Measurements from ENCODE around the gene MYO18A. TPM values are rescaled to one million over a fixed set of nuclear protein-coding genes. Genes with fewer than 3 reads are reported as not detected.

The MYO18A gene
- total RNA-seq, 1 experiment from 2014 or later: 37.2 TPM

GRCh38 chr17:29061036-29061435 lies 119.2 kb downstream of the MYO18A start:
- Histone ChIP-seq H3K4me1 (ENCODE audit: control insufficient read depth in 1 of 2, insufficient read depth in 2 of 2, low read length in 2 of 2) (no peaks in the 10 kb centered on the region), H3K4me2 (ENCODE audit: low read length) (no peak overlapping the region), H3K79me2 (ENCODE audit: insufficient read depth, low read length) (no peaks in the 10 kb centered on the region), H3K9me2 (ENCODE audit: insufficient read depth) (no peaks in the 10 kb centered on the region), H2AFZ (ENCODE audit: low read depth, low read length, poor library complexity, severe bottlenecking) (no peak overlapping the region), H3K4me3 (replicated peaks in 1 of 2; ENCODE audit: low read depth in 1 of 2, low read length in 2 of 2) (no peak overlapping the region), H3K27me3 (ENCODE audit: insufficient read depth, low read length) (no peaks in the 10 kb centered on the region), H3K36me3 (ENCODE audit: control insufficient read depth in 1 of 2, insufficient read depth in 2 of 2, low read length in 2 of 2) (no peaks in the 10 kb centered on the region), H3K9ac (ENCODE audit: low read length) (no peak overlapping the region), H3K27ac (ENCODE audit: low read depth, low read length) (no peak overlapping the region), H3K9me3 (ENCODE audit: control insufficient read depth in 1 of 2, insufficient read depth in 1 of 2, low read depth in 1 of 2, low read length in 2 of 2) (no peaks in the 10 kb centered on the region), H4K20me1 (ENCODE audit: insufficient read depth) (no peaks in the 10 kb centered on the region)
- TF ChIP-seq ATF3 (IDR thresholded peaks at IDR 0.05) (no peak), EZH2phosphoT487 (IDR thresholded peaks at IDR 0.05; ENCODE audit: borderline replicate concordance) (no peak), FOSL1 (IDR thresholded peaks at IDR 0.05; ENCODE audit: low read depth) (no peak), POLR2AphosphoS5 (IDR thresholded peaks at IDR 0.05; ENCODE audit: low read depth, low read length) (no peak), YY1 (IDR thresholded peaks at IDR 0.05; ENCODE audit: extremely low read depth, insufficient replicate concordance, low read depth, low read length) (no peak), JUND (IDR thresholded peaks at IDR 0.05) (no peak), SIN3A (IDR thresholded peaks at IDR 0.05; ENCODE audit: low read depth) (no peak), ZNF274 (IDR thresholded peaks at IDR 0.05; ENCODE audit: low read depth, low read length) (no peak), CTCF (IDR thresholded peaks at IDR 0.05 in 2 of 3, conservative IDR thresholded peaks at IDR 0.05 in 1 of 3; ENCODE audit: borderline replicate concordance in 1 of 3, insufficient read depth in 1 of 3, low read depth in 2 of 3, low read length in 2 of 3) (no peak), RAD21 (IDR thresholded peaks at IDR 0.05; ENCODE audit: low read depth) (no peak), CEBPB (IDR thresholded peaks at IDR 0.05; ENCODE audit: low read depth) (no peak), ZFX (IDR thresholded peaks at IDR 0.05) (no peak), SRF (IDR thresholded peaks at IDR 0.05; ENCODE audit: low read depth) (no peak), SP1 (IDR thresholded peaks at IDR 0.05; ENCODE audit: low read depth) (no peak), EGR1 (IDR thresholded peaks at IDR 0.05; ENCODE audit: low read depth) (no peak), ELF1 (IDR thresholded peaks at IDR 0.05; ENCODE audit: borderline replicate concordance, low read depth) (no peak), ZBTB33 (IDR thresholded peaks at IDR 0.05; ENCODE audit: extremely low read depth, insufficient replicate concordance, low read length) (no peak), POLR2A (IDR thresholded peaks at IDR 0.05; ENCODE audit: borderline replicate concordance, extremely low read depth, insufficient read depth, insufficient read length) (no peak), EZH2 (IDR thresholded peaks at IDR 0.05) (no peak), MAX (IDR thresholded peaks at IDR 0.05) (no peak)
- no peak for ATAC-seq
- ChIA-PET POLR2A (no interaction called here), RAD21 (ENCODE audit: low non-redundant PET in 1 of 2, low total read pairs in 2 of 2, uncharacterized antibody in 2 of 2, unreplicated experiment in 2 of 2) (no interaction called here), CTCF (no interaction called here)
- intact Hi-C loops (cut with micrococcal nuclease): no loop called here
- DNase-seq (ENCODE audit: low read depth, low spot score): no peak
- no TSS peak for BruUV-seq (replicated peaks)

Data from HCT116 (cell line).